ENCODE data around the gene AMFR. TPM values are rescaled to one million over a fixed set of nuclear protein-coding genes. Genes with fewer than 3 reads are reported as not detected.

AMFR gene
- total and polyA plus RNA-seq, 2 of the 8 experiments (the other 6 are each of a cell fraction or from before 2014, with no cell fraction given), result 18.6 to 21.7 TPM

- TF ChIP-seq RNF2 (IDR thresholded peaks at IDR 0.05; ENCODE audit: borderline replicate concordance, low read depth, low read length, missing control alignments, poor library complexity, severe bottlenecking), result no peak
Measured at GRCh38 chr16:56426585-56426984, 1.2 kb upstream of the AMFR start (continued).
